ENCODE data around the gene CD200.

The CD200 gene

GRCh38 chr3:112315791-112316190 lies 17.2 kb upstream of the CD200 start:
- peaks cover 0 to 4% of the 10 kb centered on the region in 2 donors for H3K36me3 Mint-ChIP-seq
- no peak overlapping the region for H3K27ac Mint-ChIP-seq
- ATAC-seq (replicated peaks) (no peak), DNase-seq (no peak)
- H3K9me3 Mint-ChIP-seq: peaks cover 5 to 6% of the 10 kb centered on the region in 2 donors
- H3K4me3 Mint-ChIP-seq: no peak overlapping the region
- no peaks in the 10 kb centered on the region for H3K27me3 Mint-ChIP-seq
- peaks cover 6 to 8% of the 10 kb centered on the region in 2 donors for H3K4me1 Mint-ChIP-seq

DNA sequence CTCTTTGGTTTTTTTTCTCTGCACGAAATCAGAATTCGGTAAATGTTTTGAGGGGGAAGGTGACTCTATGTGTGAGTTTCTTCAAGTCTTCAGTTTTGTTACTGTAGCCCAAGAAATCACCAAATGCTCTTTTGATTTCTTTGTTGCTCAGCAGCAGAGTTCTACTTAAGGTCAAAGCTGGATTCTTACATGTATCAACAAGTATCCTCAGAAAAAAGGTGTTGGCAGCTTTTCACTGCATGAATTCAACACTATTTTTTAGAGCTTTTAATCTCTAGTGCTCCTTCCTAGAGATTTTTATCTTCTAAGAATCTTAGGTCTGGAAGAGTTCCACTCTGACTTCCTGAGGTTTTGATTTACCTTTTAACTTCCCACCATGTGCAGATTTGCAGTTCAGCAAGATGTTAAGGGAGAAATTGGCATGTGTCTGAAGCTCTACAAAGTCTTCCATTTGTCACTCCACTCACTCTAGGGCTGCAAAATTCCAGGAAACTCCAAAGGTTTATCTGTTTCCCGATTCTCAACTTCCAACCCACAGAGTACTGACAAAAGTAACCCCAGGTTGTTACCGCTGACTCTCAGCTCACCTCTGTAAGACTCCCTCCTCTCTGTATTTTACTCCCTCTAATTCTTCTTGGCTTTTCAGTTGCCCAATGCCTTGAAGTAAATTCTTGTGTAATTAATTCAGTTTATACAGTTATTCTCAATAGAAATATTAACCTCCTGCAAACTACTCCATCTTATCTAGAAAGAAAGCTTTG lies 13.3 kb upstream of the CD200 start:
- Mint-ChIP-seq H3K27me3 (no peaks in the 10 kb centered on the region), H3K4me3 (no peak overlapping the region), H3K27ac (no peak overlapping the region), H3K4me1 (peaks cover 7% of the 10 kb centered on the region in 2 donors), H3K9me3 (peaks cover 0 to 2% of the 10 kb centered on the region in 2 donors), H3K36me3 (no peaks in the 10 kb centered on the region)
- DNase-seq (no peak), ATAC-seq (replicated peaks) (no peak)

DNA sequence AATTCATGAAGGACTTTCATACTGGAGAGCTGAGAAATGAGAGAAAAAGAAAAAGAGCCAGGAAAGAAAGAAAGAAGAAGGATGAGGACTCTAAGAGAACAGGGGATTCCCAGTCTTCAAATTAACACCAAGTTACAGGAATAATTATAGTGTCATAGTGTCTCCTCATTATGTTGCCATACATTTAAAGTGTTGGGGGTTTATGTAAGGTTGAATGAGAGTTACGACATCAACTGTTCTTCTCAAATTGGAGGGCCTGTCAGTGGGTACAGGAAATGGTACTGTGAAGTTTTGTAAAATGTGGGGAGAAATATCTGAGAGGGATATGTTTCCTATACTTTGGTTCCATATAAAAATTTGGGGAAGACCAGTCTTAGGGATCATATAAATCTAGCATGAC lies 12.3 kb upstream of the CD200 start:
- Mint-ChIP-seq H3K9me3 (no peaks in the 10 kb centered on the region), H3K27me3 (no peaks in the 10 kb centered on the region), H3K36me3 (no peaks in the 10 kb centered on the region), H3K4me1 (peaks cover 5 to 7% of the 10 kb centered on the region in 2 donors), H3K4me3 (no peak overlapping the region), H3K27ac (no peak overlapping the region)
- DNase-seq: no peak
- ATAC-seq (replicated peaks): no peak

DNA sequence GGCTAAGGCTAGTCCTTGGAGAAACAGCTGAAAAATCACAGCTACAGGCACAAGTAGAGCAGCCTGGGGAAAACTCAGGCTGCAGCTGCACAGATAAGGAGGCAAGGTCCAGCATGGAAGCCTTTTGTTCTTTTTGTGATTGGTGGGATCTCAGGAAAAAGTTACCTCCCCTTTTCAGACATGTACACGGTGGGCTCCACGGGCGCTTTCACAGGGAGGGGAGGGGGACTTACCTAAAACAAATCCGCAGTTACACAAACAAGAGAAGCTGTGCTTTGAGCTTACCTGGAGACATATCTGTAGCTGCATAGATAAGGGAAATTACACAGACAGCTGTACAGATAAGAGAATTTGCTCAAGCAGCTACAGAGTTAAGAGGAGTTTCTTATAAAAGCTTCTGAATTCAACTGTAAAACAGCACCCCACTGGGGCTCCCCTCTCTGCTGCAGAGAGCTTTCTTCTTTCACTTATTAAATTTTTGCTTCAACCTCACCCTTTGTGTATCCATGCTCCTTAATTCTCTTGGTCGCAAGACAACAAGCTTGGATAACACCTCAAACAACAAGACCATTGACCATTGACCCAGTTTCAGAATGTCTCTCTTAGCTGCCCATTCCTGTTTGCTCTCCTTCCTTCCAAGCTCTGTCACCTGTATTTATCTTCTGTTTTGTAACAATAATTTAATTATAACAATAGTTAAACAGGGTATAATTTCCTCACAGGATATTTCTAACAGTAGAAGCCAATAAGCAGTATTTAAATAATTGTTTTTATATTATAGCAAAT lies 10.9 kb upstream of the CD200 start:
- Mint-ChIP-seq H3K4me1 (peaks cover 7% of the 10 kb centered on the region in 2 donors), H3K9me3 (no peaks in the 10 kb centered on the region), H3K27ac (no peak overlapping the region), H3K27me3 (no peaks in the 10 kb centered on the region), H3K4me3 (no peak overlapping the region), H3K36me3 (no peaks in the 10 kb centered on the region)
- ATAC-seq (replicated peaks) (no peak), DNase-seq (no peak)

DNA sequence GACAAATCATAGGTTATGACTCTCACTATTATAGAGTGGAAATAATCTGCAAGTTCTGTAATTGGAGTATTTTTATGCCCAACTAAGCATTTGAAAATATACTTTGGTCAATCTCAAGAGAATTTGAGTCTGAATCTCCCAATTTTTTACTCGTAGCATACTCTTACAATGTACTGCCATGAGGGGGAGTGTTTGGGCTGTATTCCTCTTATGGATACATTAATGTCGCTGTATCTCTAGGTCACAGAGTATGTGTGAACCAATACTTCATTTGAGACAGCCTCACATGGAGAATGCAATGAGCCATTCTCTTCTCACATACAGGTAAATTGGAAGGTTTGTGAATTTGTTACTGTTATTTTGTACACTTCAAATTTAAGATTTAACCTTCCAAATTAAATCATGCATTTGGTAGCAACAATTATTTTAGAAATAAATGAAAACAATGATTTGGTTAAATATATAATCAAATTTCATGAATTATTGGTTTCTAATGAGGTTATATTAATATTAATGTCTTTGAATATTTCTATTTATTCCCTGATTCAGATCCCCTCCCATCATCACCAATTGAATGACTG lies 5.5 kb upstream of the CD200 start:
- no peaks in the 10 kb centered on the region for H3K27me3 Mint-ChIP-seq
- no peak overlapping the region for H3K4me3 Mint-ChIP-seq
- H3K4me1 Mint-ChIP-seq: peaks cover 3 to 8% of the 10 kb centered on the region in 2 donors
- no peak overlapping the region for H3K27ac Mint-ChIP-seq
- H3K36me3 Mint-ChIP-seq: no peaks in the 10 kb centered on the region
- peak; percentile 99 to 100 for ATAC-seq (replicated peaks)
- peak; percentile 28 for DNase-seq
- H3K9me3 Mint-ChIP-seq: peaks cover 0 to 1% of the 10 kb centered on the region in 2 donors

DNA sequence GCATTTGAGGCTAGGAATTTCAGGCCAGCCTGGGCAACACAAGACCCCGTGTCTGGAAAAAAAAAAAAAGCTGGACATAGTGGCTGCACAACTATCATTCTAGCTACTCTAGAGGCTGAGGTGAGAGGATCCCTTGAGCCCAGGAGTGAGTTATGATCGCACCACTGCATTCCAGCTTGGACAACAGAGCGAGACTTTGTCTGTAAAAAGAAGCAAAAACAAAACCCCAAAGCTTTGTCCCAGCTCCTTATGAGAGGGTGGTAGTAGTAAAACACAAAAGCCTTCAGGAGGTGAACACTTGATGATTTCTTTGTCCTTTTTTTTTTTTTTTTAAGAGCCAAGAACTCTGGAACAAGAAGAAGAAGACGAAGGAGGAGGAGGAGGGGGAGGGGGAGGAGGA lies 1.1 kb upstream of the CD200 start:
- H3K36me3 Mint-ChIP-seq: peaks cover 10 to 27% of the 10 kb centered on the region in 2 donors
- peaks cover 0 to 1% of the 10 kb centered on the region in 2 donors for H3K9me3 Mint-ChIP-seq
- H3K4me1 Mint-ChIP-seq: peaks cover 14 to 40% of the 10 kb centered on the region in 2 donors
- ATAC-seq (replicated peaks): no peak
- H3K4me3 Mint-ChIP-seq: peak overlapping the region; percentile 94 to 98
- peak overlapping the region; percentile 95 for H3K27ac Mint-ChIP-seq
- H3K27me3 Mint-ChIP-seq: no peaks in the 10 kb centered on the region
- DNase-seq: no peak

GRCh38 chr3:112333381-112334317 lies 693 bp downstream of the CD200 start:
- H3K4me3 Mint-ChIP-seq: peak overlapping the region; percentile 94 to 98
- DNase-seq (no peak), ATAC-seq (replicated peaks) (peak; percentile 70 to 71)
- H3K36me3 Mint-ChIP-seq: peaks cover 19 to 42% of the 10 kb centered on the region in 2 donors
- peaks cover 0 to 1% of the 10 kb centered on the region in 2 donors for H3K9me3 Mint-ChIP-seq
- peak overlapping the region; percentile 95 for H3K27ac Mint-ChIP-seq
- H3K27me3 Mint-ChIP-seq: no peaks in the 10 kb centered on the region
- H3K4me1 Mint-ChIP-seq: peaks cover 26 to 57% of the 10 kb centered on the region in 2 donors

- Mint-ChIP-seq H3K9me3 (peaks cover 0 to 1% of the 10 kb centered on the region in 2 donors), H3K27ac (peak overlapping the region; percentile 72), H3K4me1 (peaks cover 33 to 65% of the 10 kb centered on the region in 2 donors), H3K4me3 (peak overlapping the region; percentile 94 to 98), H3K27me3 (no peaks in the 10 kb centered on the region), H3K36me3 (peaks cover 27 to 50% of the 10 kb centered on the region in 2 donors)
- no peak for DNase-seq
- no peak for ATAC-seq (replicated peaks)
These were observed 1.9 kb downstream of the CD200 start for GRCh38 chr3:112334691-112335433.

GRCh38 chr3:112335434-112335781 lies 2.5 kb downstream of the CD200 start:
- Mint-ChIP-seq H3K9me3 (peaks cover 0 to 1% of the 10 kb centered on the region in 2 donors), H3K27me3 (no peaks in the 10 kb centered on the region), H3K4me3 (peak overlapping the region; percentile 94 to 98), H3K4me1 (peaks cover 35 to 68% of the 10 kb centered on the region in 2 donors), H3K36me3 (peaks cover 27 to 51% of the 10 kb centered on the region in 2 donors), H3K27ac (peak overlapping the region; percentile 42)
- DNase-seq (no peak), ATAC-seq (replicated peaks) (no peak)

- Mint-ChIP-seq H3K27ac (no peak overlapping the region), H3K9me3 (no peaks in the 10 kb centered on the region), H3K4me1 (peaks cover 47 to 75% of the 10 kb centered on the region in 2 donors), H3K27me3 (no peaks in the 10 kb centered on the region), H3K36me3 (peaks cover 43 to 74% of the 10 kb centered on the region in 2 donors), H3K4me3 (no peak overlapping the region)
- ATAC-seq (replicated peaks) (no peak), DNase-seq (no peak)
These were observed 5.2 kb downstream of the CD200 start for GRCh38 chr3:112338021-112338726.

DNA sequence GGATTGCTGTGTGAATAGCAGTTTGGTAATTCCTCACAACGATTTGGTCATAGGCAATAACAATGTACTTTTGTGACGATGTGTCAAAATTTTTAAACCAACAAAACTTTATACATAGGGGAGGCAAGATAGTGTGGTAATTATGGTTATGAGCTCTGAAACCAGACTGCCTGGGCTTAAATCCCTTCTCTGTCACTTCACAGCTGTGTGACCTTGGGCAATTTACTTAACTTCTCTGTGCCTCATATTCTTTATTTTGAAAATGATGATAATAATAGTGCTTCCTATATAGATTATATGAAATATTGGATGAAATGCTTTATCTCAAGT lies 5.7 kb downstream of the CD200 start:
- ATAC-seq (replicated peaks): no peak
- H3K4me1 Mint-ChIP-seq: peaks cover 47 to 75% of the 10 kb centered on the region in 2 donors
- peaks cover under 1% of the 10 kb centered on the region in 2 donors for H3K9me3 Mint-ChIP-seq
- peaks cover 43 to 77% of the 10 kb centered on the region in 2 donors for H3K36me3 Mint-ChIP-seq
- no peak overlapping the region for H3K27ac Mint-ChIP-seq
- H3K27me3 Mint-ChIP-seq: no peaks in the 10 kb centered on the region
- H3K4me3 Mint-ChIP-seq: no peak overlapping the region
- DNase-seq: no peak

- Mint-ChIP-seq H3K27ac (peak overlapping the region; percentile 28), H3K36me3 (peaks cover 47 to 77% of the 10 kb centered on the region in 2 donors), H3K27me3 (no peaks in the 10 kb centered on the region), H3K9me3 (peaks cover 2 to 3% of the 10 kb centered on the region in 2 donors), H3K4me3 (peak overlapping the region in 1 of 2 donors; percentile 39), H3K4me1 (peaks cover 47 to 77% of the 10 kb centered on the region in 2 donors)
- no peak for DNase-seq
- no peak for ATAC-seq (replicated peaks)
These were observed 6.2 kb downstream of the CD200 start for GRCh38 chr3:112339134-112339533.

DNA sequence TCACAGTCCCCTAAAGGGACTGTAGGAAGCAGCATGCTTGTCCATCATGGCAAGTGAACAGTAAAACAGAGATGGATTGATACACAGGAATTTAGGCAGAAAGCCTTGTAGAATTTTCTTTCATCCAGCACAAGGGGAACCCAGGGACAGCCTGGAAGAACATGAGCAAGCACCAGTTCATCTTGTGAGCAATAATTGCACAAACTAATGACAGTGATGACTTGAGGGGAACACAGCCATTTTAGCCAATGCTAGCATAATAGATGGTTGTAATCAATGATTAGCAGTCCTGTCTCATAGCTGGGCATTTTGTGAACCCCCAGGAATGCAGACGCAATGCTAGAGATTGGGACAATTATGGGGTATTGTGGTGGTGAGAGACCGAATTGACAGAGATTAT lies 6.7 kb downstream of the CD200 start:
- DNase-seq (no peak), ATAC-seq (replicated peaks) (no peak)
- peaks cover 2 to 3% of the 10 kb centered on the region in 2 donors for H3K9me3 Mint-ChIP-seq
- H3K27me3 Mint-ChIP-seq: no peaks in the 10 kb centered on the region
- H3K36me3 Mint-ChIP-seq: peaks cover 51 to 82% of the 10 kb centered on the region in 2 donors
- peak overlapping the region in 1 of 2 donors; percentile 39 for H3K4me3 Mint-ChIP-seq
- H3K27ac Mint-ChIP-seq: peak overlapping the region; percentile 28
- H3K4me1 Mint-ChIP-seq: peaks cover 50 to 77% of the 10 kb centered on the region in 2 donors

Measured in stimulated activated naive B cell treated with anti-CD40 and anti-IgM and Interleukin-4, amounts not matched to agents 10 μg/mL and 1 μg/mL and 100 μg/mL, for 72 hours (primary cell).